HG03097 (cell line): ENCODE measurements around the gene OR52N2.
A peak's percentile ranks its signal among the peaks of the same experiment; 100 is the strongest.

Experiments used
- ATAC-seq: cut with Tn5 transposase; IDR thresholded peaks from one replicate; pipeline ENCODE4 v1.9.1; 2021; ENCODE audit not compliant: unreplicated experiment, low FRiP score

OR52N2 gene

GRCh38 chr11:5808500-5809121 is at the start of gene OR52N2:
Gene OR52N2, plus strand, starts transcription at chr11:5808924. Its CDS starts 11,412 bp downstream, at chr11:5820336.
- peak; percentile 87 for ATAC-seq

- no peak for ATAC-seq
These were observed 41.7 kb upstream of the OR52N2 start for GRCh38 chr11:5767056-5767455.

GRCh38 chr11:5783255-5783654 is 25.5 kb upstream of the OR52N2 start, which contains the start of gene OR52N5:
Gene OR52N5, minus strand, starts transcription at chr11:5783355. Its CDS starts 4,721 bp downstream, at chr11:5778634.
- no peak for ATAC-seq

- no peak for ATAC-seq
These were observed 17.6 kb upstream of the OR52N2 start, which contains the start of gene OR52N1 for GRCh38 chr11:5791165-5791564. Gene OR52N1, minus strand, starts transcription at chr11:5791265. Its CDS starts 2,449 bp downstream, at chr11:5788816.

GRCh38 chr11:5796541-5796940 is 12.2 kb upstream of the OR52N2 start:
- ATAC-seq = no peak

GRCh38 chr11:5803982-5804381 is 4.7 kb upstream of the OR52N2 start:
- no peak for ATAC-seq

GRCh38 chr11:5807580-5807979 is 1.1 kb upstream of the OR52N2 start:
- no peak for ATAC-seq

- peak; percentile 22 for ATAC-seq
These were observed 397 bp downstream of the OR52N2 start for GRCh38 chr11:5809122-5809519.

GRCh38 chr11:5809905-5810795 is 1.4 kb downstream of the OR52N2 start:
- ATAC-seq = no peak

GRCh38 chr11:5815534-5815933 is 6.8 kb downstream of the OR52N2 start:
- ATAC-seq = no peak

GRCh38 chr11:5818245-5818886 is 9.6 kb downstream of the OR52N2 start:
- peak; percentile 56 for ATAC-seq

GRCh38 chr11:5831196-5831829 is 22.6 kb downstream of the OR52N2 start:
- ATAC-seq = no peak

GRCh38 chr11:5833446-5833845 is 24.7 kb downstream of the OR52N2 start:
- ATAC-seq = no peak

GRCh38 chr11:5837695-5838094 is 29.0 kb downstream of the OR52N2 start:
- no peak for ATAC-seq

- no peak for ATAC-seq
These were observed 33.1 kb downstream of the OR52N2 start, which contains the start of gene OR52E6 for GRCh38 chr11:5841797-5842196. Gene OR52E6, minus strand, starts transcription at chr11:5841897. Its CDS starts 0 bp downstream, at chr11:5841897.

- no peak for ATAC-seq
These were observed 38.0 kb downstream of the OR52N2 start for GRCh38 chr11:5846701-5847100.

GRCh38 chr11:5847711-5848110 is 39.0 kb downstream of the OR52N2 start:
- ATAC-seq = no peak

GRCh38 chr11:5851002-5851401 is 42.3 kb downstream of the OR52N2 start:
- ATAC-seq = no peak

GRCh38 chr11:5857590-5857989 is 48.9 kb downstream of the OR52N2 start, which contains the start of gene OR52E8:
Gene OR52E8, minus strand, starts transcription at chr11:5857690. Its CDS starts 0 bp downstream, at chr11:5857690.
- ATAC-seq = no peak

GRCh38 chr11:5865826-5866225 is 57.1 kb downstream of the OR52N2 start:
- no peak for ATAC-seq
